T follicular helper cell (primary cell): ENCODE measurements around the gene G3BP1.
"Not testable (repeated sequence)": the region's sequence is repeated elsewhere in the genome, so short reads cannot be mapped to it uniquely, and the experiment has no call there.

ENCODE experiments used
- DNase-seq: peaks from one replicate; pipeline ENCODE4 v3.0.0-alpha.2; 2020; ENCODE audit warnings: low read depth

Gene G3BP1

GRCh38 chr5:151755383-151755782 is 16.4 kb upstream of the G3BP1 start:
- DNase-seq, result no peak

DNA sequence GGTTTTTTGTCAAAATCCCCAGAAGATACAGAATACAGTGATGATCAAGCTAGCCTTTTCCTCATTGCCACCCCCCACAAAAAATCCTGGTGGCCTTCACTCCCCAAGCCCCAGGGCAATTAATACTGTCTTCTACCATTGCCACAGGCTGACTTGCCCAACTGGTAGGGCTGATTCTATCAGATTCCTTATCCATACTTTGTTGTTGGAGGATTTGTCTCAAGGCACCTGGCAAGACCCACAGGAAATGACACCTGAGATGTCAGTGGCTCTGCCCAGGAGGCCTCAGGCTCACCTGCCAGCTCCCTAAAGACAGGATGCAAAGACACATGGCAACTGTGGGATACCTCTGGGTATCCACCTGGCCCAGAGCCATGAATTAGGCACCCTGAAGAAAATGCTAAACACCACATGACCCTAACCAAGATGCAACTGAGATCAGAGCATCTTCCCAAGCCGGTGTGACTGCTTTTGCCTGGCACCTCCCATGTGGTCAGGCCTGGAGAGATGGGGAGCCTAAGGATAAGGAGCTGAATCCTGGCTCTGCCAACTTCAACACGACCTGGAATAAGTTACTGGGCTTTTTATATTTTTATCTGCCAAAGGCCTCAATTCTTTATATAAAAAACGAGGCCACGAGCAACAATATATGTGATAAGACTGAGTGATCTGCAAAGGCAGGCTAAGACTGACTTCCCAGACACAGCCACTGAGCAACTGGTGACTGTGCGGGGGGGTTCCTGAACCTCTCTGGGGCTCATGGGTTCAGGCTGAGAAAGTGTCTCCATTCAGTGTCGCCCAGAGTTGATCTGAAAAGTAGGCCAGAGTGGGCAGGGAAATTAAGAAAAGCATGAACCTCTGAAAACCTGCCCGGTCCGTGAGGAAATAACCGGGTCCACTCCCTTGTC is 14.3 kb upstream of the G3BP1 start:
- DNase-seq, result peak; percentile 9

GRCh38 chr5:151758141-151758429 is 13.7 kb upstream of the G3BP1 start:
- no peak for DNase-seq

- DNase-seq, result peak; percentile 86
Observed at GRCh38 chr5:151758430-151759241, 13.1 kb upstream of the G3BP1 start, which contains the start of gene ATOX1. Gene ATOX1, minus strand, starts transcription at chr5:151758631. Its CDS starts 80 bp downstream, at chr5:151758551.

- no peak for DNase-seq
Observed at GRCh38 chr5:151764801-151765200, 7.0 kb upstream of the G3BP1 start.

GRCh38 chr5:151766975-151767374 is 4.8 kb upstream of the G3BP1 start:
- no peak for DNase-seq

- no peak for DNase-seq
Observed at GRCh38 chr5:151770383-151771258, 1.1 kb upstream of the G3BP1 start.

DNA sequence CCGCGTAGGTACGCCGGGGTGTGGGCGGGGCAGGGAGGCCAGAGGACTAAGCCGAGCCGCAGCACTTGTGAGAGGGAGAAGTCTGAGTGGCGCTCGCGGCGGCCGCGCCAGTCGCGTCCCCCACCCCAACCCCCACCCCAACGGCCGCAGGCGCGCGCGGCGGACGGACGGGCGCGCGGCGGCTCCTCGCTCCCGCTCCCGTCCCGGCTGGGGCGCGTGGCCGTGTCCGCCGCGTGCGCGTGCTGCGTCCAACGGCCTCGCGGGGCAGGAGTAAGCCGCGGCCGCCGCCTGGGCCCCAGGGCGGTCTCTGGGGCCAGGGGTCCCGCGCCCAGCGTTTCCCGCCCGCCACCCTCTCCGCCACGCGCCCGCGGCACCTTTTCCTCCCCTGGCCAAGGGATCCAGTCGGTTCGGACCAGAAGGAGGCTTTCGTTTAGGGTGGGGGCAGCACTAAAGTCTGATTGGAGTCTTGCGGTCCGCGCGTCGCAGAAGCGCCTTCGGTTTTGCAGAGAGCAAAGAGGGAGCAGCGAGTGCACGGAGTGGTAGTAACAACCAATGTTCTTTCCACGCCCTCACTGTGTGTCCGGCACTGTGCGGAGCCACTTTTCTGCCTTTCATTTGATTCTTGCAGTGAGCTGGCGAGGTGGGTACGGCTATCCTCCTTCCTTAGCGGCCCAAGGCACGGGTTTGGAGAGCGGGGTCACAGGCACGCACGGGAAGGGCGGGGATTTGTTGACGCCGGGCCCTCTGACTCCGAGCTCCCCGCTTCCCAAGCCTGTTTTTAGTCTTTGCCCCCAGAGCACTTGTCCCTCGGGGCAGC is 483 bp downstream of the G3BP1 start:
- DNase-seq, result peak; percentile 24

DNA sequence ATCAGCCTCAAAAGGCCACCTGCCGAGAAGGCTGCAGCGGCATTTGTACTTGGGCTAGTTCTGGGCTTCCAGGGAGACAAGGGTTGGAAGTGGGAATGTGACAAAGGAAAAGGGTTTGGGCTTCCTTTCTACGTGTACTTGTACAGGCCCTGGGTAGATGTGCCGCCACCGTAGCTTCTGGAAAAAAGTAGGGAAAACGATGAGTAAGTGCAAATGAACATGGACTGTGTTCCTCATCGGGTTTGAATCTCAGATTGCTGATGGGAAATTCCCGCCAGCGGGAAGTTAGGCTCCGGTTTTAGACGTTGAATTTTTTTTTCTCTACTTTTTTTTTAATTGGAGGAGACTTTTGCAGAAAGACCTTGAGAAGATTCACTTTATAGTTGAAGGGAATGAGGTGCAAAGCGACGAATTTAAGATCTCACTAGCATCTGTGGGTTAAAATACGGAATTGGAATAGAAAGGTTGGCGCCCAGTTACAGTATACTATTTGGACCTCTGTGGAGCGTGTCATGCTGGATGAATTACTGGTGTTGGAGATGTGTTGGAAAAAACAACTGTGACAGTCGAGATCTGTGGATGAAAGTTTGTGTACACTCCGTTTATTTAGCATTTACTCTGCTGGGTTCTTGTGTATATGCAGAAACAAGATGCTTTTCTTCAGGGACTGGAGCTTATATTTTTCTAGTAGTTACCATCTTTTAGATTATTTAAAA is 1.2 kb downstream of the G3BP1 start:
- no peak for DNase-seq

- DNase-seq, result no peak
Observed at GRCh38 chr5:151773951-151774350, 2.2 kb downstream of the G3BP1 start.

DNA sequence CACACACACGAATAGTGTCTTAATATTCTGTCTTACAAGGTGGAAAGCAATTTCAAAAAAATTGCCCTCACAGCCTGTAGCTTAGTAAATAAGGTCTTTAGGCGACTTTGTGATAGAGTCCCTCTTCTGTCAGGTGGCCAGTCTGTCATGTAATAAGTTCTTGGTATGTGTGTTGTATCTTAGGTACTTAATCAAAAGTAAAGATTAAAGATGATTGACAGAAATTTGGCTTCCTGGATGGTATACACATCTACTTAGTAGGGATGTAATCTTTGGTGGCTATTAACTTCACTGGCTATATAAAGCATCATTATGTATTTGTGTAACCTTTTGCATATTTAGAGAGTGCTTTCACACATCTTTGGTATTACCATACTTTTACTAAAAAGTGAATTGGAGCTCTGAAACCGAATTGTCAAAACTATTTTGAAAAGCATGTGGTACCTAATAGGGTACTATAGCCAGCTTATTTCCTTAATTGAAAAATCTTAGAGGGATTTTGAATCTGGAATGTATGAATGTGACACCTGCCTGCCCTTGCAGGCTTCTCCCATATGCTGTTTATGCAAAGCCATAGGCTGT is 3.4 kb downstream of the G3BP1 start:
- DNase-seq, result no peak

GRCh38 chr5:151779531-151780125 is 7.9 kb downstream of the G3BP1 start:
- DNase-seq, result no peak

DNA sequence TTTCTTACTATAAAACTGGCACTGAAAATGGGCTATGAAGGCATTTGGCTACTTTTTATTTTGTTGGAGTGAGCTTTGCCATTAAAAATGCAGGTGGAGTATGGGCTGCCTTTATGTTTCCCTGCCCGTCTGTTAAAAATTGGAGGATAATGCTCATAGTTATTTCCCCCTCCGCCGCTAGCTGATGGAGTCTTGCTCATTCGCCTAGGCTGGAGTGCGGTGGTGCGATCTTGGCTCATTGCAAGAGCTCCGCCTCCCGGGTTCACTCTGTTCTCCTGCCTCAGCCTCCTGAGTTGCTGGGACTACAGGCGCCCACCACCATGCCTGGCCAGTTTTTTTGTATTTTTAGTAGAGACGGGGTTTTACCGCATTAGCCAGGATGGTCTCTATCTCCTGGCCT is 8.6 kb downstream of the G3BP1 start:
- DNase-seq, result no peak

GRCh38 chr5:151781201-151781600 is 9.4 kb downstream of the G3BP1 start:
- no peak for DNase-seq

DNA sequence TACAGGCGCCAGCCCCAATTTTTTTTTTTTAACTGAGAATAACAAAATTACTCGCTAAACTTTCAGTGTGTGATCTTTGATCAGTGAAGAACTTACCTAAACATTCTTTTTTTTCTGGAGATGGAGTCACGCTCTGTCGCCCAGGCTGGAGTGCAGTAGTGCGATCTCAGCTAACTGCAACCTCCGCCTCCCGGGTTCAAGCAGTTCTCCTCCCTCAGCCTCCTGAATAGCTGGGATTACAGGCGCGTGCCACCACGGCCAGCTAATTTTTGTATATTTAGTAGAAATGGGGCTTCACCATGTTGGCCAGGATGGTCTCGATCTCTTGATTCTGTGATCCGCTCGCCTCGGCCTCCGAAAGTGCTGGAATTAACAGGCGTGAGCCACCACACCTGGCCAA is 11.9 kb downstream of the G3BP1 start:
- DNase-seq, result not testable (repeated sequence)

DNA sequence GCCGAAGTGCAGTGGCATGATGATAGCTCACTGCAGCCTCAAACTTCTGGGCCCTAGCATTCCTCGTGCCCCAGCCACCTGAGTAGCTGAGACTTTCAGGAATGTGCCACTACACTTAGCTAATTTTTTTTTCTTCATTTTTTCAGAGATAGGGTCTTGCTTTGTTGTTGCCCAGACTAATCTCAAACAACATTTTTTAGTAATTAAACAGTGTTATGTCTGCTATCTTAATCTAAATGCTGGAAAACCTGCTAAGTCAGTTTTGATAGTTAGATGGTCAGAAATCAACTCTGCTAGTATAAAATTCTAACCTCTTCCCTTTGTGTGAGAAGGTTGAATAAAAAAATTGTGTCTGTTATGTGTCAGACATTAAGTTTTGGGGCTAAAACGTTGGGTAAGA is 12.4 kb downstream of the G3BP1 start:
- DNase-seq, result no peak

DNA sequence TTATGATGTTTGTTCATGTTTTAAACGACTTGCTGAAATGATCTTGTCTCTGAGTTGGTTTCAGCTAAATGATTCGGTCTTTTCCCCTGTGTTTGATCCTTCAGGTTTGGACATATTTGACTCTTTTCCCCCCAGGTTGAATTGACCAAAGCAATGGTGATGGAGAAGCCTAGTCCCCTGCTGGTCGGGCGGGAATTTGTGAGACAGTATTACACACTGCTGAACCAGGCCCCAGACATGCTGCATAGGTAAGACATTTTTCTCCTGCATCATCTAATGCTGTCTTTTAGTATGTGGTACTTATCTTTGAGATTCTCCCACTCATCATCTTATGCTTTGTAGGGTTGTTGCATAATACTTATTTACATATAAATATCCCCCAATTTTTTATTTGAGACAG is 14.7 kb downstream of the G3BP1 start:
- DNase-seq, result no peak

- no peak for DNase-seq
Observed at GRCh38 chr5:151787817-151788216, 16.1 kb downstream of the G3BP1 start.

DNA sequence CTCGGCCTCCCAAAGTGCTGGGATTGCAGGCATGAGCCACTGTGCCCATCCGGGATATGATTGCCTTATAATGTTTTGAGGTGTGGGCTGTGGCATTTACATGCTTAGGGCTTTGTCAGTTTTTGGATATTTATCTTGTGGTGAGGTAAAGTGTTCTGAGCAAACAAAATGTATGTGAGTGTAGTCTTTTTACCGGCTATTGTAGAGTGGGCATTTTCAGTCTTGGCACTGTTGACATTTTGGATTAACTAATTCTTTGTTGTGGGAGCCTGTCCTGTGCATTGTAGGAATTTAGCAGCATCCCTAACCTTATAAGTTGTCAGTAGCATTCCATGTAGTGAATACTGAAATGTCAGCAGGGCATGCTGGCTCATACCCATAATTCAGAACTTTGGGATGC is 21.6 kb downstream of the G3BP1 start:
- no peak for DNase-seq

- DNase-seq, result no peak
Observed at GRCh38 chr5:151795426-151795825, 23.7 kb downstream of the G3BP1 start.
